ENCODE data around the gene AMY2B.
"Not testable (repeated sequence)": the region's sequence is repeated elsewhere in the genome, so short reads cannot be mapped to it uniquely, and the experiment has no call there.

AMY2B gene

GRCh38 chr1:103627436-103627835 lies 56.0 kb downstream of the AMY2B start:
- not testable (repeated sequence) for DNase-seq (ENCODE audit: low read depth in 3 of 3)
